D721Med (cell line): ENCODE results near the gene SFSWAP.
"Not testable (repeated sequence)": the region's sequence is repeated elsewhere in the genome, so short reads cannot be mapped to it uniquely, and the experiment has no call there.

Experiments
- DNase-seq: peaks from one replicate; pipeline ENCODE4 v3.0.0; 2011; ENCODE audit warnings: low spot score; ENCODE audit not compliant: insufficient read length
- FAIRE-seq: peaks from 2 replicates; lab custom pipeline; 2011; peaks lifted over from hg19 to GRCh38; lab: Jason Lieb, UNC
- CTCF ChIP-seq: IDR thresholded peaks from 2 replicates; pipeline ENCODE4 v1.5.1; 2012; ENCODE audit warnings: mild to moderate bottlenecking, control low read depth; ENCODE audit not compliant: insufficient read depth; ENCODE audit errors: missing control alignments

SFSWAP gene

DNA sequence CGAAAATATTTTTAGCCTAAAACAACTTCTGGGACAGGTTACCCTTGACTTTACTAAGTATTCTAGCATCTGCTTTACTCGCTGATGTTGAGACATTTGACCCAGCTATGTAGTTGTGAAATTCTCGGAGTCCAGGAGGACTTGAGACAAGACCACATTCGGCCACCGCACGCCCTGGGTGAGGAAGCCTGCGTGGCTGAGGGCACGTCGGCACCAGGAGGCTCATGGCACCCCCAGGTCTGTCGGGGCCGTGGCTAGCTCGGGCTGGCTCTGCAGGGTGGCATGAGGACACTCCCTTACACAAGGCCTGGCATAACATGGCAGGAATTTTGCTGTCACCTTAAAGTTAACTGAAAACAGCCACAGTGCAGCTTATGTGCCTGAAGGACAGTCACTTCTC, 59.2 kb downstream of the SFSWAP start:
- no peak for FAIRE-seq
- no peak for DNase-seq
- no peak for TF ChIP-seq CTCF

- FAIRE-seq (no peak), DNase-seq (no peak)
- no peak for TF ChIP-seq CTCF
Measured at GRCh38 chr12:131771965-131772364, 61.1 kb downstream of the SFSWAP start.

- DNase-seq (no peak), FAIRE-seq (no peak)
- no peak for TF ChIP-seq CTCF
Measured at GRCh38 chr12:131773582-131774221, 62.8 kb downstream of the SFSWAP start.

DNA sequence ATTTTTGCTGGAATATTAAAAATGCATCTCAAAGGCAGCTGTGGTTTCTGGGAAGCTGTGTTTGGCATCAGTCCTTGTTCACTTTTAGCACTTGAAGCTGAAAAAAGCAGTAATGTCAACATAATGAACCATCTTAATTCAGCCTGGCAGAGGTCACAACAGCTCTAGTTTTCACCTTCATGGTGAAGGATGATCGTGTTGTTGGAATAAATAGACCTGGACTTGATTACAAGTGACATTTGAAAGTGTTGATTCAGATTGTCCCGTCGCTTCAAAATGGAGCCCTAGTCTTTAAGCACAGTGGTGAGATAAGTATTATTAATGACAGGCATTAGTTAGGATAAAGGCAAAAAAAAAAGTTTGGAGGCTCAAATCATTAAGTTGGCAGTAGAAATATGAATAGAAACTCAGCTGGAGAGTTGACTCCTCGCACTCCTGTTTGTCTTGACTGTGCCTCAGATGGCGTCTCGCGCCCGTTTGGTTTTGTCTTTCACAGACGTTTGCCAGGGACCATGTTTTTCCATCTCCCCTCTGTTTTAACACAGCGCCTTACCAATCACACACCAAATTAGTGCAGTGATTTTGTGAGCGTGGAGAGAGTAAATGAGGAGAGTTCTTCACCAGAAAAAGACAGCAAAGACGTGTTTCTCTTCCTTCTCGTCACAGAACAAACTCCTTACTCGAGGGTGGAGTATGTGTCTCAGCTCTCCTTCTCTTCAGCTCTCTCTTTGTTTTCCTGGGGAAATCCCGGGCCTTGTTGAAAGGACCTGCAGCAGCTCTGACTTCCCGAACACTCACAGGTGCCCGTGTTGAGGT, 63.9 kb downstream of the SFSWAP start:
- DNase-seq (no peak), FAIRE-seq (no peak)
- no peak for TF ChIP-seq CTCF

- no peak for TF ChIP-seq CTCF
- no peak for DNase-seq
- no peak for FAIRE-seq
Measured at GRCh38 chr12:131775392-131776236, 64.7 kb downstream of the SFSWAP start.

DNA sequence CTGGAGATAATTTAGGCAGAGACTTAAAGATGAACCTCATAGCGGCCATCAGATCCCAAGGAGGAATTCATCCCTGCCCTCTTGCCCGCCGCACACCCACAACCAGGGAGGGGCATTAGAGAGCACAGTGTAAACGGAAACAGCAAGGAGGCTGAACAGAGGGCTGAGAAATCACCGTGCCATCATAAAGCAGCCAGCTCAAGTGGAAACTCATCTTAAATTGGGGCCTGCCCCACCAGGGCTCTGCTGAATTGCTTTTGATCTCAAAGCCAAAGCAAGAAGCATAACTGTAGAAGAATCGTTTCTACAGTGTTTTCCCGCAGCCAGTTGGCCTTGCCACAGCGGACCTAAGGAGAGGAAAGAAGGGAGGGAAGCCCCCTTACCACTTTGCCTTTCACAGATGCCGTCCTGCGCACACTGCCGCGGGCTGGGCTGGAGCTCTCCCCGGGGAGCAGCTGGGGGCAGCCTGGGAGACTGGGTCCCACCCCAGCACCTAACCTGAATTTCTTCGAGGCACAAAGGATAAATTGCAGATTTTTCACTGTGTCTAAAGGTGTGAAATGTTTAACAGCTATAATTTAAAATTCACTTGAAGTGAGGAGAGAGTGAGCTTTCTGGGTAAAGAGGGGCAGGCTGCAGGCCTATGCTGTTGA, 65.5 kb downstream of the SFSWAP start:
- TF ChIP-seq CTCF = no peak
- no peak for FAIRE-seq
- no peak for DNase-seq

DNA sequence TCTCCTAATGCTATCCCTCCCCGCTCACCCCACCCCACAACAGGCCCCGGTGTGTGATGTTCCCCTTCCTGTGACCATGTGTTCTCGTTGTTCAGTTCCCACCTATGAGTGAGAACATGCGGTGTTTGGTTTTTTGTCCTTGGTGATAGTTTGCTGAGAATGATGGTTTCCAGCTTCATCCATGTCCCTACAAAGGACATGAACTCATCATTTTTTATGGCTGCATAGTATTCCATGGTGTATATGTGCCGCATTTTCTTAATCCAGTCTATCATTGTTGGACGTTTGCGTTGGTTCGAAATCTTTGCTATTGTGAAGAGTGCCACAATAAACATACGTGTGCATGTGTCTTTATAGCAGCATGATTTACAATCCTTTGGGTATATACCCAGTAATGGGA, 66.4 kb downstream of the SFSWAP start:
- not testable (repeated sequence) for FAIRE-seq, DNase-seq
